OCI-M1 (cell line): Measurements from ENCODE around the gene ULK4.
"Not testable (repeated sequence)": the region's sequence is repeated elsewhere in the genome, so short reads cannot be mapped to it uniquely, and the experiment has no call there.

ENCODE experiments used
- DNase-seq: peaks from one replicate; lab custom pipeline; 2025; lab: John Stamatoyannopoulos, UW

The ULK4 gene

DNA sequence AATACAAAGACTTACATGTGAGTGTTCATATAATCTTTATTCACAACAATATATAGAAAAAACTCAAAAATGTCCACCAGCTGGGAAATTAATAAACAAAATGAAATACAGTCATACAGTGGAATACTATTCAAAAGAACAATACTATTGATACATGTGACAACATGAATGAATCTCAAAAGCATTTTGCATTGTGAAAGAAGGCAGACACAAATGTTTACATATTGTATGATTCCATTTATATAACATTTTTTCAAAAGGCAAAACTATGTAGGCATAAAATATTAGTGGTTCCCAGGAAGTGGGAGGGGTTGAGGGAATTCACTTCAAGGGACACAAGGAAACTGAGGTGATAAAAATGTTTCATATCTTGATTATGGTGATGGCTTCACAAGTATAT is 459.4 kb downstream of the ULK4 start:
- no peak for DNase-seq

DNA sequence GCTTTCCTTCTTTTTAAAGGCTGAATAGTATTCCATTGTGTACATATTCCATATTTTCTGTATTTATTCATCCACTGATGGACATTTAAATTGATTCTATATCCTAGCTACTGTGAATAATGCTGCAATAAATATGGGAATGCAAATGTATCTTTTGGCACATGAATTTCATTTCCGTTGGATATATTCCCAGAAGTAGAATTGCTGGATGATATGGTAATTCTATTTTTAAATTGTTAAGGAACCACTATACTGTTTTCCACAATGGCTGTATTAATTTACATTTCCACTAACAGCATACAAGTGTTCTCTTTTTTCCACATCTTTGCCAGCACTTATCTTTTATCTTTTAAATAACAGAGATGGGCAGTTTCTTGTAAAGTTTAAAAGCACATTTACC is 459.9 kb downstream of the ULK4 start:
- no peak for DNase-seq

GRCh38 chr3:41498847-41499246 is 463.1 kb downstream of the ULK4 start:
- no peak for DNase-seq

DNA sequence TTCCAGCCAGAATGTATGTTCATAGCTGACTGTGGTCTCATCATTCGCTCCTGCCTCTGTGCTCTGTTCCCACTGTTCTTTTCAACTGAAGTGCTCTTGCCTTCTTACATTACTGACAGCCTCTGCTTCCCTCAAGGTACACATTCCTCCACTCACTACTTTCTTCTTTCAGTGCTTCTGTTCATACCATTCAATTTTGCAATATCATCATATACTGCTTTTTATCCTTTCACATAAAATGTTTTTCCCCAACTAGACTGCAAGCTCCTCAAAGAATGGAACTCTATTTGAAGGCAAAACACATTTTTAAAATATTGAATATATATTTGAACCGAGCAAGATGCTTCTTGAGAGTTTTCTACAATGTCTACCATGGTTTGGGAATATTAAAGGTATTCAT is 471.5 kb downstream of the ULK4 start:
- no peak for DNase-seq

DNA sequence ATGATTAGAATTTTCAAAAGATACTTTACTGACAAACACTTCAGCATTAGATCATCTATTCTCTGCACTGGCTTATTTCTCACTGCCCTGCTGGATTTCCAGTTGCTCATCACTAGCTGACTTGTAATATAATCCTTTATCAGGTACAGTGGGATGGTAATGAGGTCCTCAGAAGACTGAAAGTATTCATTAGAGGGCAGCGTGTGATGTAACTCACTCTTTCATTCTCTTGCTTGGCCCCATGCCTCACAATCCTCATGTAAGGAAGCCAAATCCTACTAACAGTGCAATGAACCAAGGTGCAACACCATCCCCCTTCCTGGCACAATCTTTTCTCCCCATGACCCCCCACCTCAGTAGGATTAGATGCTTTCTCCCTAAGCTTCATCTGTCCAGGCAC is 472.7 kb downstream of the ULK4 start:
- DNase-seq = no peak

GRCh38 chr3:41488501-41488900 is 473.4 kb downstream of the ULK4 start:
- DNase-seq = no peak

DNA sequence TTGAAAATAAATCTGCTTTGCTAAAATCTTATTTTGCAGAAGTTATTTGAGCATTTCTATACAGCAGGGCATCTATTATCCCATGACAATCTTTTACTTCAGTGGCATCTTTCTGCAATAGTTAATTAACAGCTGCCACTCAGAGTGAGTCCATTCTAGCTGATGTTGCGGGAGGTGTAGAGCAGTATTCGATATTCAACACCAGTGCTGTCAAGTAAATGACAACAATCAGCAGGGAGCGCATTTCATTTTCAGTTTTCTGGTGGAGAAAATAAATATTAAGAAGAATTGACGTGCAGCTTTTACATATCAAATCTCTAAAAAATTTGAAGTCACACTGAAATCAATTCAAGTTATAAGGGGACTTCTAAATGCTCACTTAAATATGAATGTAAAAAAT is 476.4 kb downstream of the ULK4 start:
- DNase-seq = no peak

DNA sequence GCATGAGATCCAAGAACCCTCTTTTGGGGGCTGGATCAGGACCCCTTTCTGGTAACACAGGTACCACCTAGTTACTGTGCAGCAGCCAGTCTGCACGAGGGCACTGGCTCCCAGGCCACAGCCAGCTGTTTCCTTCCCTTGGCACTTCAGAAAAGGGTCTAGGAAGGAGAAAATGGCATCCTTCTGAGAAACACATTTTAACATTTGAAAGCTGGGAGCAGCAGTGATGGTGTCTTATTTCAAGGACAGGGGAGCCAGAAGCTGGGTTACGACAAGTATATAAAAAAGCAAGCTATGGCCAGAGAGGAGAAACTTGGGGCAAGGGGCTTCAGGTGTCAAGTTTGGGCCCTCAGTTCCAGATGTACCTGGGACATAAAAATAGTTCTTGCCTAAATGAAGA is 479.8 kb downstream of the ULK4 start:
- DNase-seq = no peak

GRCh38 chr3:41478278-41478677 is 483.6 kb downstream of the ULK4 start:
- no peak for DNase-seq

GRCh38 chr3:41477399-41478014 is 484.4 kb downstream of the ULK4 start:
- no peak for DNase-seq

GRCh38 chr3:41469083-41469482 is 492.8 kb downstream of the ULK4 start:
- DNase-seq = no peak

GRCh38 chr3:41467481-41467880 is 494.4 kb downstream of the ULK4 start:
- DNase-seq = no peak

GRCh38 chr3:41464858-41465257 is 497.0 kb downstream of the ULK4 start:
- no peak for DNase-seq

DNA sequence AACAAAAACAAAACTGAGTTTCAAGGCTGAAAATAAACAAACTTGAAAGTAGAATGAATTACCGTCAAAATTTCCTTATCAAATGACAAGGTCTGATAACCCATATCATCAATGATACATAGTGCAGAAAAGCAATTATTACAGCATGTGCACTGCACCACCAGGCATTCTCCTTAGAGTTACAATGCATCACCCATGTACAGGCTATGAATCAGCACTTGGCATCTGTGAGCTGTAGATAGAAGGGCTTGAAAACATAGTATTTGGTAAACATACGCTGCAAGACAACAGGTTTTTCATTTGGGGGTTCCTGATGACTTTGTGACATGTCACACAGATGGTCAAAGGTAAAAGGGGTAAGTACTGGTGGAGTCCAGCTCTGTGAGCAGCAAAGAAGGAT is 497.5 kb downstream of the ULK4 start:
- no peak for DNase-seq

- DNase-seq = no peak
Measured at GRCh38 chr3:41462103-41462691, 499.7 kb downstream of the ULK4 start.

- DNase-seq = no peak
Measured at GRCh38 chr3:41460736-41461135, 501.2 kb downstream of the ULK4 start.

- no peak for DNase-seq
Measured at GRCh38 chr3:41457176-41457575, 504.7 kb downstream of the ULK4 start.

- no peak for DNase-seq
Measured at GRCh38 chr3:41456162-41456561, 505.7 kb downstream of the ULK4 start.

DNA sequence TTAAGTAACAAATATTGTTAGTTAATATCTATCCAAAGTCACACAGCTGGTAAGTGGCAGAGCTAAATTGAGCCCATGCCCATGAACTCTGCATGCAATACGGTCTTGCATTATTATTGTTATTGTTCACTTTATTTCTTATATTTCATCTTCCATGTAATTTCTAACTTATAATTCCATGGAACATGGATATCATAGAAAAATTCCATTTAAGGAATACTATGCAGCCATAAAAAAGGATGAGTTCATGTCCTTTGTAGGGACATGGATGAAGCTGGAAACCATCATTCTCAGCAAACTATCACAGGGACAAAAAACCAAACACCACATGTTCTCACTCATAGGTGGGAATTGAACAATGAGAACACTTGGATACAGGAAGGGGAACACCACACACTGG is 508.3 kb downstream of the ULK4 start:
- not testable (repeated sequence) for DNase-seq

DNA sequence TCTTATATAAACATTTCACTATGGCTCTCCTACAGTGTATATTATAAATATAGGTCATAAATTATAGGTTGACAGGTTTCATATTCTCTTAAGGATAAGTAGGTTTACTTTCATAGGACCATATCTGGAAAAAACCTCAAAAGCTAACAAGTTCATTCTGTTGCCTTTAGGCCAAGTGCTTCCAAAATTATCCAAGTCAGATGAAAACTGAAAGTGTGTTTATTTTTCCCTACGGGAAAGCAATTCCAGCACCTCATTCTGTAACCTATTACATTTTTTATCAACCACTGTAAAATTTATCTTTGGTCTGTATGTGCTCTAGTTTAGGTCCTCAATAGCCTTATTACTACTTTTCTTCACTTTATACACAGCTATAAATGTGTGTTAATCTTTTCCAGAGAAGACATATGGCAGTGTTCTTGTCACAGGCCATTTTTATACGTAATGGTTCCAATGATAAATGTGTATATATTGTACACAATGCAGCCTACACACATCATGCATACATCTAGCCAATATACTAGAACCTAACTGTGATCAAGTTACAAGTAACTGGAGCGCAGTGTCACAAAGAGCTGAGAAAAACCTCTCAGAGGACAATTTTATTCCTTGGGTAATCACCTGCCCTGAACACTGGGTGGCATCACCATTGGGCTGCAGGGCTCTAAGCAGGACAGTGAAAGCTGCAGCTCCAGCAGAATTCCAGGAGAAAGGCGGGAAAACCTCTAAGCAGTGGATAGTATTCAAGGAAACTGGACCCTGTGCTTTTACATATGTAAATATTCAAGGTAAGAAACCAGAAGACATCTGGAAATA is 511.3 kb downstream of the ULK4 start:
- DNase-seq = no peak

- DNase-seq = no peak
Measured at GRCh38 chr3:41448396-41448795, 513.5 kb downstream of the ULK4 start.

DNA sequence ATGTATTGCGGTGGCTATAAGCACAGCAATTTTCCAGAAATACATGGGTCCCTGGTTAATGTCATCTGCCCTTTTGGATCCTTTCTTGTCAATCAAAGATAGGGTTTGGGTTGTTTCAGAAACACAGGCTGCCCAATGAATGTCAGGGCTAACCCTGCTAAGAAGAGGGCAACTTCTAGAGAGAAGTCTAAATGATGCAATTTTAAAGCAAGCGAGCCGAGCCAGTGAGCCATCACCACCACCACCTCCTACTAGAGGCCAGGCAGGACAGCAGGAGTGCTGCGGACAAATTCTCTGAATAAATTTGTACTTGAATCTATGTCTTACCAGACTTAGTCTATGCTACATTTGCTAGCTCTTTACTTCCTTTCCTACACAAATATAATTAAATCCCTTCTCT is 514.2 kb downstream of the ULK4 start:
- DNase-seq = no peak

DNA sequence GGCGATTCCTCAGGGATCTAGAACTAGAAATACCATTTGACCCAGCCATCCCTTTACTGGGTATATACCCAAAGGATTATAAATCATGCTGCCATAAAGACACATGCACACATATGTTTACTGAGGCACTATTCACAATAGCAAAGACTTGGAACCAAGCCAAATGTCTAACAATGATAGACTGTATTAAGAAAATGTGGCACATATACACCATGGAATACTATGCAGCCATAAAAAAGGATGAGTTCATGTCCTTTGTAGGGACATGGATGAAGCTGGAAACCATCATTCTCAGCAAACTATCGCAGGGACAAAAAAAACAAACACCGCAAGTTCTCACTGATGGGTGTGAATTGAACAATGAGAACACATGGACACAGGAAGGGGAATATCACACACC is 515.6 kb downstream of the ULK4 start:
- not testable (repeated sequence) for DNase-seq
